H1 (cell line): ENCODE data around the gene ZNF775. TPM values are rescaled to one million over a fixed set of nuclear protein-coding genes. Genes with fewer than 3 reads are reported as not detected.

Experiments used
- ASH2L ChIP-seq: fragments of 200-600, 300-600 bp; sonication (generic); IDR thresholded peaks from one replicate; pipeline ENCODE4 v1.7.1; 2017; ENCODE audit warnings: low read length
- BACH1 ChIP-seq: IDR thresholded peaks from 2 replicates; pipeline ENCODE4 v1.6.1; 2012; ENCODE audit warnings: low read length, improper control_type of control experiment
- HDAC2 ChIP-seq, 2 experiments: fragments of 300-600 bp in 1 of 2; sonication (generic) in 1 of 2; IDR thresholded peaks; 2 replicates each; pipeline ENCODE4 v1.6.1; 2011 to 2012; ENCODE audit warnings: low read depth in 2 of 2, low read length in 2 of 2, mild to moderate bottlenecking in 2 of 2, moderate library complexity in 2 of 2, borderline replicate concordance in 1 of 2, inconsistent platforms in 1 of 2
- KDM4A ChIP-seq: IDR thresholded peaks from one replicate; pipeline ENCODE4 v1.7.1; 2012; ENCODE audit warnings: low read depth, mild to moderate bottlenecking, moderate library complexity, low read length, inconsistent platforms; ENCODE audit not compliant: severe bottlenecking
- NANOG ChIP-seq: IDR thresholded peaks from 2 replicates; pipeline ENCODE4 v1.6.1; 2011; ENCODE audit warnings: low read length, low read depth, mild to moderate bottlenecking, inconsistent platforms; ENCODE audit not compliant: insufficient read depth, poor library complexity, severe bottlenecking
- RBBP5 ChIP-seq: IDR thresholded peaks from 2 replicates; pipeline ENCODE4 v1.7.1; 2012; ENCODE audit warnings: low read depth, mild to moderate bottlenecking, inconsistent platforms, low read length, moderate library complexity, borderline replicate concordance
- SUZ12 ChIP-seq: fragments of 200-600 bp; sonication (generic); IDR thresholded peaks from 2 replicates; pipeline ENCODE4 v1.6.1; 2012; ENCODE audit warnings: mild to moderate bottlenecking, inconsistent platforms, low read length, moderate library complexity, mixed read lengths
- TAF1 ChIP-seq: IDR thresholded peaks from 2 replicates; pipeline ENCODE4 v1.6.1; 2011; ENCODE audit warnings: mild to moderate bottlenecking, low read depth, low read length
- polyA plus RNA-seq, 7 experiments: library from polyadenylated mRNA; depleted of rRNA in 3 of 7; stranded (reverse) in 5 of 7; unstranded in 2 of 7; fragments of >200 nt in 5 of 7; fragments of 200-250 nt in 2 of 7; gene quantifications; 1 replicate in 5 of 7; 2 replicates in 1 of 7; 4 replicates in 1 of 7; pipeline versions ENCODE4 v1.2.1 to v1.2.3, GENCODE V29; 2011 to 2013; ENCODE audit warnings: missing spikeins in 2 of 7, mixed read lengths in 2 of 7
- total RNA-seq: library from RNA; stranded (reverse); fragmentation: NEBNext Ultra II Directional; extraction: Animal tissue kit (Norgen Biotek cat#: 25700); gene quantifications from 2 replicates; pipeline ENCODE4 v1.2.1, GENCODE V29; 2021

The ZNF775 gene
- total and polyA plus RNA-seq, 2 of the 8 experiments (the other 6 are each of a cell fraction or from before 2014, with no cell fraction given): 13.6 to 21.5 TPM

GRCh38 chr7:150333659-150334058, 45.5 kb upstream of the ZNF775 start (continued):
- TF ChIP-seq SUZ12 (no peak), BACH1 (no peak), ASH2L (no peak), HDAC2 (IDR thresholded peaks at IDR 0.05; ENCODE audit: borderline replicate concordance in 1 of 2, low read depth in 2 of 2, low read length in 2 of 2) (no peak), KDM4A (no peak), RBBP5 (no peak), TAF1 (no peak), NANOG (no peak)
